SK-N-SH (cell line): ENCODE results near the gene MYLK4.

ENCODE experiments used
- GABPA ChIP-seq: IDR thresholded peaks from 2 replicates; pipeline ENCODE4 v1.4.0; 2012; ENCODE audit warnings: low read depth, mild to moderate bottlenecking
- GATA2 ChIP-seq: sonication (generic); formaldehyde crosslinking; IDR thresholded peaks from 2 replicates; pipeline ENCODE4 v1.5.0; 2020; ENCODE audit warnings: mild to moderate bottlenecking, missing genetic modification reagents
- RCOR1 ChIP-seq: fragments of 150-350 bp; IDR thresholded peaks from 2 replicates; pipeline ENCODE4 v1.6.1; 2017; ENCODE audit warnings: antibody characterized with exemption, low read length
- SMC3 ChIP-seq: IDR thresholded peaks from 2 replicates; pipeline ENCODE4 v1.6.1; 2012; ENCODE audit warnings: low read depth, low read length, improper control_type of control experiment
- YY1 ChIP-seq: IDR thresholded peaks from 2 replicates; pipeline ENCODE4 v1.4.0; 2012; ENCODE audit warnings: low read depth, mild to moderate bottlenecking
- TF ChIP-seq, protein P1 (sequence below): fragments of 200-600 bp; sonication (generic); IDR thresholded peaks from 2 replicates; pipeline ENCODE4 v1.6.1; 2017; ENCODE audit warnings: antibody characterized with exemption, mild to moderate bottlenecking, moderate library complexity
- TF ChIP-seq, protein P2 (sequence below): IDR thresholded peaks from 2 replicates; pipeline ENCODE4 v1.6.1; 2012; ENCODE audit warnings: mild to moderate bottlenecking, low read depth, low read length, moderate library complexity

DNA sequence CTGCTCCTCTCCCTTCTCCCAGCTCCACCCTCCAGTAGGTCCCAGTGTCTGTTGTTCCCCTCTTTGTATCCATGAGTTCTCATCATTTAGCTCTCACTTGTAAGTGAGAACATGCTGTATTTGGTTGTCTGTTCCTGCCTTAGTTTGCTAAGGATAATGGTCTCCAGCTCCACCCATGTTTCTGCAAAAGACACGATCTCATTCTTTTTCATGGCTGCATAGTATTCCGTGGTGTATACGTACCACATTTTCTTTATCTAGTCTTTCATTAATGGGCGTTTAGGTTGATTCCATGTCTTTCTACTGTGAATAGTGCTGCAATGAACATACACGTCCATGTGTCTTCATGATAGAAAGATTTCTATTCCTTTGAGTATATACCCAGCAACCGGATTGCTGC is 136.6 kb downstream of the MYLK4 start:
- TF ChIP-seq YY1: no peak
- no peak for TF ChIP-seq RCOR1
- TF ChIP-seq, protein P1, sequence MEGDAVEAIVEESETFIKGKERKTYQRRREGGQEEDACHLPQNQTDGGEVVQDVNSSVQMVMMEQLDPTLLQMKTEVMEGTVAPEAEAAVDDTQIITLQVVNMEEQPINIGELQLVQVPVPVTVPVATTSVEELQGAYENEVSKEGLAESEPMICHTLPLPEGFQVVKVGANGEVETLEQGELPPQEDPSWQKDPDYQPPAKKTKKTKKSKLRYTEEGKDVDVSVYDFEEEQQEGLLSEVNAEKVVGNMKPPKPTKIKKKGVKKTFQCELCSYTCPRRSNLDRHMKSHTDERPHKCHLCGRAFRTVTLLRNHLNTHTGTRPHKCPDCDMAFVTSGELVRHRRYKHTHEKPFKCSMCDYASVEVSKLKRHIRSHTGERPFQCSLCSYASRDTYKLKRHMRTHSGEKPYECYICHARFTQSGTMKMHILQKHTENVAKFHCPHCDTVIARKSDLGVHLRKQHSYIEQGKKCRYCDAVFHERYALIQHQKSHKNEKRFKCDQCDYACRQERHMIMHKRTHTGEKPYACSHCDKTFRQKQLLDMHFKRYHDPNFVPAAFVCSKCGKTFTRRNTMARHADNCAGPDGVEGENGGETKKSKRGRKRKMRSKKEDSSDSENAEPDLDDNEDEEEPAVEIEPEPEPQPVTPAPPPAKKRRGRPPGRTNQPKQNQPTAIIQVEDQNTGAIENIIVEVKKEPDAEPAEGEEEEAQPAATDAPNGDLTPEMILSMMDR: no peak
- no peak for TF ChIP-seq SMC3
- TF ChIP-seq GATA2: no peak
- TF ChIP-seq, protein P2, sequence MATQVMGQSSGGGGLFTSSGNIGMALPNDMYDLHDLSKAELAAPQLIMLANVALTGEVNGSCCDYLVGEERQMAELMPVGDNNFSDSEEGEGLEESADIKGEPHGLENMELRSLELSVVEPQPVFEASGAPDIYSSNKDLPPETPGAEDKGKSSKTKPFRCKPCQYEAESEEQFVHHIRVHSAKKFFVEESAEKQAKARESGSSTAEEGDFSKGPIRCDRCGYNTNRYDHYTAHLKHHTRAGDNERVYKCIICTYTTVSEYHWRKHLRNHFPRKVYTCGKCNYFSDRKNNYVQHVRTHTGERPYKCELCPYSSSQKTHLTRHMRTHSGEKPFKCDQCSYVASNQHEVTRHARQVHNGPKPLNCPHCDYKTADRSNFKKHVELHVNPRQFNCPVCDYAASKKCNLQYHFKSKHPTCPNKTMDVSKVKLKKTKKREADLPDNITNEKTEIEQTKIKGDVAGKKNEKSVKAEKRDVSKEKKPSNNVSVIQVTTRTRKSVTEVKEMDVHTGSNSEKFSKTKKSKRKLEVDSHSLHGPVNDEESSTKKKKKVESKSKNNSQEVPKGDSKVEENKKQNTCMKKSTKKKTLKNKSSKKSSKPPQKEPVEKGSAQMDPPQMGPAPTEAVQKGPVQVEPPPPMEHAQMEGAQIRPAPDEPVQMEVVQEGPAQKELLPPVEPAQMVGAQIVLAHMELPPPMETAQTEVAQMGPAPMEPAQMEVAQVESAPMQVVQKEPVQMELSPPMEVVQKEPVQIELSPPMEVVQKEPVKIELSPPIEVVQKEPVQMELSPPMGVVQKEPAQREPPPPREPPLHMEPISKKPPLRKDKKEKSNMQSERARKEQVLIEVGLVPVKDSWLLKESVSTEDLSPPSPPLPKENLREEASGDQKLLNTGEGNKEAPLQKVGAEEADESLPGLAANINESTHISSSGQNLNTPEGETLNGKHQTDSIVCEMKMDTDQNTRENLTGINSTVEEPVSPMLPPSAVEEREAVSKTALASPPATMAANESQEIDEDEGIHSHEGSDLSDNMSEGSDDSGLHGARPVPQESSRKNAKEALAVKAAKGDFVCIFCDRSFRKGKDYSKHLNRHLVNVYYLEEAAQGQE: no peak
- TF ChIP-seq GABPA: no peak
